IMR-90 (cell line): ENCODE data around the gene VRK2.
"Not testable (repeated sequence)": the region's sequence is repeated elsewhere in the genome, so short reads cannot be mapped to it uniquely, and the experiment has no call there.

Source experiments
- CEBPB ChIP-seq: IDR thresholded peaks from 2 replicates; pipeline ENCODE4 v1.6.1; 2012; ENCODE audit warnings: low read depth, low read length, improper control_type of control experiment
- CTCF ChIP-seq: conservative IDR thresholded peaks from 2 replicates; pipeline ENCODE4 v1.5.1; 2012; ENCODE audit warnings: mild to moderate bottlenecking, low read depth, low read length, improper control_type of control experiment
- SMC3 ChIP-seq: fragments of 150-350 bp; IDR thresholded peaks from 2 replicates; pipeline ENCODE4 v1.6.1; 2016; ENCODE audit warnings: low read depth, mild to moderate bottlenecking, antibody characterized with exemption, low read length, moderate library complexity

- not testable (repeated sequence) for TF ChIP-seq CTCF, CEBPB, SMC3
Observed at GRCh38 chr2:58187022-58187421, 140.4 kb downstream of the VRK2 start.
